ENCODE data around the gene IDH3B. TPM values are rescaled to one million over a fixed set of nuclear protein-coding genes. Genes with fewer than 3 reads are reported as not detected.

Gene IDH3B
- total and polyA plus RNA-seq, 2 of the 13 experiments (the other 11 are each of a cell fraction or from before 2014, with no cell fraction given), result 215 to 254 TPM

GRCh38 chr20:2692036-2692885, 28.2 kb upstream of the IDH3B start, which contains the start of gene EBF4 (continued):
- TF ChIP-seq ZNF407 (CRISPR knock-in tag; IDR thresholded peaks at IDR 0.05; ENCODE audit: not compliant biosample characterization) (no peak), SMAD3 (CRISPR knock-in tag; IDR thresholded peaks at IDR 0.05) (0 out of 2 replicates have a peak, but pooled peaks have one; percentile 30), U2AF2 (IDR thresholded peaks at IDR 0.05; ENCODE audit: low read depth, low read length) (no peak), ZSCAN12 (CRISPR knock-in tag; IDR thresholded peaks at IDR 0.05) (no peak), ZSCAN25 (CRISPR knock-in tag; IDR thresholded peaks at IDR 0.05) (no peak), ZFP36L1 (CRISPR knock-in tag; IDR thresholded peaks at IDR 0.05) (no peak), ZNF296 (CRISPR knock-in tag; conservative IDR thresholded peaks at IDR 0.05) (no peak), AHR (CRISPR knock-in tag; IDR thresholded peaks at IDR 0.05) (peak; percentile 79; the same call in 1 of the 2 replicates), KLF15 (CRISPR knock-in tag; IDR thresholded peaks at IDR 0.05; ENCODE audit: borderline replicate concordance) (no peak), SRSF1 (optimal IDR thresholded peaks at IDR 0.05; ENCODE audit: low read depth, low read length) (peak; percentile 52), ZNF543 (CRISPR knock-in tag; IDR thresholded peaks at IDR 0.05) (no peak), REXO4 (CRISPR knock-in tag; IDR thresholded peaks at IDR 0.05; ENCODE audit: borderline replicate concordance) (peak; percentile 89; the same call in 1 of the 2 replicates), KLF13 (CRISPR knock-in tag; IDR thresholded peaks at IDR 0.05) (no peak), RARA (CRISPR knock-in tag; IDR thresholded peaks at IDR 0.05) (peak; percentile 94), MIXL1 (CRISPR knock-in tag; IDR thresholded peaks at IDR 0.05) (no peak), CC2D1A (CRISPR knock-in tag; IDR thresholded peaks at IDR 0.05) (no peak), IKZF5 (CRISPR knock-in tag; IDR thresholded peaks at IDR 0.05) (peak; percentile 49; the same call in 1 of the 2 replicates)

Data from HepG2 (cell line).